Panc1 (cell line): ENCODE measurements around the gene ABCD3. TPM values are rescaled to one million over a fixed set of nuclear protein-coding genes. Genes with fewer than 3 reads are reported as not detected.
A peak's percentile ranks its signal among the peaks of the same experiment; 100 is the strongest.
"Not testable (repeated sequence)": the region's sequence is repeated elsewhere in the genome, so short reads cannot be mapped to it uniquely, and the experiment has no call there.

Experiments used
- ATAC-seq: fragments of 200-7000 bp; cut with Tn5 transposase; 2 replicates; pipeline ENCODE4 v1.9.1; 2020; ENCODE audit warnings: mild to moderate bottlenecking, moderate library complexity
- BruUV-seq: library from RNA; stranded (reverse); fragments of 400-500 nt; replicated peaks from 2 replicates; lab custom pipeline; 2021; lab: Mats Ljungman, UMichigan
- CTCF ChIA-PET: fragments of 300-600 bp; sonication (Branson Sonifier 250); formaldehyde crosslinking; loops from one replicate; lab custom pipeline; 2022; ENCODE audit warnings: antibody characterized with exemption; lab: Charles Lee
- POLR2A ChIA-PET: fragments of 300-600 bp; sonication (Branson Sonifier 250); formaldehyde crosslinking; loops from one replicate; lab custom pipeline; 2022; ENCODE audit warnings: antibody characterized with exemption; lab: Charles Lee
- DNase-seq: peaks from one replicate; pipeline ENCODE4 v3.0.0-alpha.2; 2010; ENCODE audit warnings: low read depth, low spot score
- H3K27ac ChIP-seq: 2 replicates; pipeline ENCODE4 v1.5.1; 2011; ENCODE audit warnings: mild to moderate bottlenecking, low read length, inconsistent platforms
- H3K27me3 ChIP-seq: fragments of 200-500 bp; sonication (Bioruptor generic); 2 replicates; pipeline ENCODE4 v1.6.0; 2014; ENCODE audit warnings: low read length, inconsistent platforms; ENCODE audit not compliant: control insufficient read depth, insufficient read depth
- H3K36me3 ChIP-seq: fragments of 200-500 bp; sonication (Bioruptor generic); 2 replicates; pipeline ENCODE4 v1.5.1; 2014; ENCODE audit warnings: inconsistent platforms, mild to moderate bottlenecking, low read length, moderate library complexity; ENCODE audit not compliant: control insufficient read depth, insufficient read depth
- H3K4me1 ChIP-seq: 2 replicates; pipeline ENCODE4 v1.5.1; 2011; ENCODE audit warnings: inconsistent platforms, mild to moderate bottlenecking, low read length, moderate library complexity; ENCODE audit not compliant: control insufficient read depth, insufficient read depth
- H3K4me3 ChIP-seq, 2 experiments: 2 replicates each; pipeline ENCODE4 v1.5.1; 2011 to 2012; ENCODE audit warnings: low read depth in 2 of 2, low read length in 2 of 2, mild to moderate bottlenecking in 2 of 2, inconsistent platforms in 1 of 2, moderate library complexity in 1 of 2
- H3K9me3 ChIP-seq: fragments of 200-500 bp; sonication (Bioruptor generic); 2 replicates; pipeline ENCODE4 v1.5.1; 2014; ENCODE audit warnings: low read depth, mild to moderate bottlenecking, inconsistent platforms, low read length, moderate library complexity; ENCODE audit not compliant: control insufficient read depth, insufficient read depth
- POLR2AphosphoS5 ChIP-seq: IDR thresholded peaks from 2 replicates; pipeline ENCODE4 v1.6.1; 2012; ENCODE audit warnings: mild to moderate bottlenecking, low read depth, low read length, moderate library complexity
- SIN3A ChIP-seq: IDR thresholded peaks from 2 replicates; pipeline ENCODE4 v1.6.1; 2012; ENCODE audit warnings: low read depth, mild to moderate bottlenecking, low read length, moderate library complexity, borderline replicate concordance; ENCODE audit not compliant: insufficient read depth
- TCF7L2 ChIP-seq: IDR thresholded peaks from 2 replicates; pipeline ENCODE4 v1.6.1; 2011; ENCODE audit warnings: mild to moderate bottlenecking, low read depth, low read length, inconsistent platforms
- in situ Hi-C: cut with HindIII; loops from 2 replicates; pipeline ENCODE4 v1.10.0; 2016; ENCODE audit warnings: low sequenced_read_pairs, low pct_unique_long_range_greater_than_20kb
- intact Hi-C: fragments of 100-400 bp; cut with micrococcal nuclease; formaldehyde crosslinking; loops from one replicate; pipeline ENCODE4 v1.10.0; 2022; ENCODE audit not compliant: unreplicated experiment
- total RNA-seq: library from RNA; stranded (reverse); gene quantifications from one replicate; pipeline ENCODE4 v1.2.1, GENCODE V29; 2021; ENCODE audit not compliant: unreplicated experiment
- TF ChIP-seq, protein P1 (sequence below): fragments of 450-650 bp; IDR thresholded peaks from 2 replicates; pipeline ENCODE4 v1.5.1; 2017; ENCODE audit warnings: mild to moderate bottlenecking
- TF ChIP-seq, protein P2 (sequence below), 2 experiments: IDR thresholded peaks; 2 replicates each; pipeline ENCODE4 v1.6.1; 2011 to 2012; ENCODE audit warnings: low read depth in 2 of 2, control low read depth in 1 of 2, low read length in 1 of 2, mild to moderate bottlenecking in 1 of 2, moderate library complexity in 1 of 2; ENCODE audit not compliant: insufficient read depth in 1 of 2

Gene ABCD3
- total RNA-seq, 1 experiment from 2014 or later: 40.5 TPM

DNA sequence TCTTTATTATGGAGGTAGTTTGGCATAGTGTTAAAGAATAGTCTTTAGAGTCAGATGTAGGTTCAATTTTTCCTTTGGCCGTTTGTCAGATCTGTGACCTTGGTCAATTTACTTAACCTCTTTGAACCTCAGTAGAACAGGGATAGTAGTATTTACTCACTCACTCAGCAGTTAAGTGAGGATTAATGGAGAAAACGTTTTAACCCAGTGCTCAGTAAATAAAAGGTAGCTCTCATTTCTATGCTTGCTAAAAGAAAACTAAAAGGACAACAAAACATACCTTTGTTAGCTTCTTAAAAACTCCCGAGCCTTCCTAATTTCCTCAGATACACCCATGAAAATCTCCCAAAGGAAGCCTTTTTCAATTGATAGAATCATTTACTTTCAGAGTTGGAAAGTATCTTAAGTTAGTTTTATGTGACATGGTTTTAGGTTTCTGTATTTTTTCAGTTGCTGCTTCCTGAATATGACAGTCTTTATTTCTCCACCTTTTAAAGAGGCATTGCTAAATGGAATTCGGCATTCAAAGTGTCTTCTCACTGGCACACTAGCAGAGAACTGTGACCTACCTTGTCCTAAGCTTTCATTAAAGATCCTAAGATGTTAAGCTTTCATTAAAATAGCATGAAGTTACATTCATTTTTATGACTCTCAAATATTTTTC lies 7.8 kb downstream of the ABCD3 start:
- no peak overlapping the region for H3K4me3 ChIP-seq
- intact Hi-C loops: no loop called here
- in situ Hi-C loops: no loop called here

DNA sequence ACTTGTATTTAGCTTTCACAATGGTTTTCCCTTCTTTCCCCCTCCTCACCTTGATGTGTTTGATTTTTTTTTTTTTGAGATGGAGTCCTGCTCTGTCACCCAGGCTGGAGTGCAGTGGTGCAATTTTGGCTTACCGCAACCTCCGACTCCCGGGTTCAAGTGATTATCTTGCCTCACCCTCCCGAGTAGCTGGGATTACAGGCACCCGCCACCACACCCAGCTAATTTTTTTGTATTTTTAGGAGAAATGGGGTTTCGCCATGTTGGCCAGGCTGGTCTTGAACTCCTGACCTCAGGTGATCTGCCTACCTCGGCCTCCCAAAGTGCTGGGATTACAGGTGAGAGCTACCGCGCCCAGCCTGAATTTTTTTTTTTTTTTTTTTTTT lies 8.3 kb downstream of the ABCD3 start:
- in situ Hi-C loops, BruUV-seq, CTCF ChIA-PET, intact Hi-C loops, H3K9me3 ChIP-seq, H3K4me3 ChIP-seq, H3K36me3 ChIP-seq, H3K27ac ChIP-seq, ATAC-seq, DNase-seq, H3K27me3 ChIP-seq: not testable (repeated sequence)
- POLR2A ChIA-PET: interaction anchor here (0.7 kb wide), 1 partner anchor 16 kb away, joined by 3 read pairs; no protein-coding TSS in a partner anchor
- H3K4me1 ChIP-seq: peaks cover 34% of the 10 kb centered on the region

More for the DNA sequence above, 7.8 kb downstream of the ABCD3 start:
- DNase-seq (no peak), ATAC-seq (no peak)
- Histone ChIP-seq H3K27me3 (no peaks in the 10 kb centered on the region), H3K36me3 (no peaks in the 10 kb centered on the region), H3K27ac (peak overlapping the region; percentile 51; the same call in 1 of the 2 replicates), H3K9me3 (no peaks in the 10 kb centered on the region), H3K4me1 (peaks cover 40% of the 10 kb centered on the region)
- POLR2A ChIA-PET: interaction anchor here (0.7 kb wide), 1 partner anchor 16 kb away, joined by 3 read pairs; no protein-coding TSS in a partner anchor
- CTCF ChIA-PET: no interaction called here
- no peak for TF ChIP-seq SIN3A
- BruUV-seq: no TSS peak

DNA sequence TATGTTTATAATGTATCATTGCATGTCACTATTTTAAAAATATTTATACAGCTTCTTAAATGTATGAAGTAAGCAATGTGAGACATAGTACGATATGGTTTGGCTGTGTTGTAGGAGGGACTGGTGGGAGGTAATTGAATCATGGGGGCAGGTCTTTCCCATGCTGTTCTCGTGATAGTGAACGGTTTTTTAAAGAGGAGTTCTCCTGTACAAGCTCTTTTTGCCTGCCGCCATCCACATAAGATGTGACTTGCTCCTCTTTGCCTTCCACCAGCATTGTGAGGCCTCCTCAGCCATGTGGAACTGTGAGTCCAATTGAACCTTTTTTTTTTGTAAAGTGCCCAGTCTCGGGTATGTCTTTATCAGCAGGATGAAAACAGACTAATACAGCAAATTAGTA lies 10.3 kb downstream of the ABCD3 start:
- BruUV-seq: no TSS peak
- POLR2A ChIA-PET: no interaction called here
- Histone ChIP-seq H3K27ac (no peak overlapping the region), H3K4me1 (peaks cover 20% of the 10 kb centered on the region), H3K4me3 (no peak overlapping the region), H3K27me3 (no peaks in the 10 kb centered on the region), H3K9me3 (no peaks in the 10 kb centered on the region), H3K36me3 (no peaks in the 10 kb centered on the region)
- CTCF ChIA-PET: interaction anchor here (0.7 kb wide), 1 partner anchor 35 kb away, joined by 4 read pairs; no protein-coding TSS in a partner anchor
- TF ChIP-seq, protein P1, sequence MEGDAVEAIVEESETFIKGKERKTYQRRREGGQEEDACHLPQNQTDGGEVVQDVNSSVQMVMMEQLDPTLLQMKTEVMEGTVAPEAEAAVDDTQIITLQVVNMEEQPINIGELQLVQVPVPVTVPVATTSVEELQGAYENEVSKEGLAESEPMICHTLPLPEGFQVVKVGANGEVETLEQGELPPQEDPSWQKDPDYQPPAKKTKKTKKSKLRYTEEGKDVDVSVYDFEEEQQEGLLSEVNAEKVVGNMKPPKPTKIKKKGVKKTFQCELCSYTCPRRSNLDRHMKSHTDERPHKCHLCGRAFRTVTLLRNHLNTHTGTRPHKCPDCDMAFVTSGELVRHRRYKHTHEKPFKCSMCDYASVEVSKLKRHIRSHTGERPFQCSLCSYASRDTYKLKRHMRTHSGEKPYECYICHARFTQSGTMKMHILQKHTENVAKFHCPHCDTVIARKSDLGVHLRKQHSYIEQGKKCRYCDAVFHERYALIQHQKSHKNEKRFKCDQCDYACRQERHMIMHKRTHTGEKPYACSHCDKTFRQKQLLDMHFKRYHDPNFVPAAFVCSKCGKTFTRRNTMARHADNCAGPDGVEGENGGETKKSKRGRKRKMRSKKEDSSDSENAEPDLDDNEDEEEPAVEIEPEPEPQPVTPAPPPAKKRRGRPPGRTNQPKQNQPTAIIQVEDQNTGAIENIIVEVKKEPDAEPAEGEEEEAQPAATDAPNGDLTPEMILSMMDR: no peak
- TF ChIP-seq, protein P2, sequence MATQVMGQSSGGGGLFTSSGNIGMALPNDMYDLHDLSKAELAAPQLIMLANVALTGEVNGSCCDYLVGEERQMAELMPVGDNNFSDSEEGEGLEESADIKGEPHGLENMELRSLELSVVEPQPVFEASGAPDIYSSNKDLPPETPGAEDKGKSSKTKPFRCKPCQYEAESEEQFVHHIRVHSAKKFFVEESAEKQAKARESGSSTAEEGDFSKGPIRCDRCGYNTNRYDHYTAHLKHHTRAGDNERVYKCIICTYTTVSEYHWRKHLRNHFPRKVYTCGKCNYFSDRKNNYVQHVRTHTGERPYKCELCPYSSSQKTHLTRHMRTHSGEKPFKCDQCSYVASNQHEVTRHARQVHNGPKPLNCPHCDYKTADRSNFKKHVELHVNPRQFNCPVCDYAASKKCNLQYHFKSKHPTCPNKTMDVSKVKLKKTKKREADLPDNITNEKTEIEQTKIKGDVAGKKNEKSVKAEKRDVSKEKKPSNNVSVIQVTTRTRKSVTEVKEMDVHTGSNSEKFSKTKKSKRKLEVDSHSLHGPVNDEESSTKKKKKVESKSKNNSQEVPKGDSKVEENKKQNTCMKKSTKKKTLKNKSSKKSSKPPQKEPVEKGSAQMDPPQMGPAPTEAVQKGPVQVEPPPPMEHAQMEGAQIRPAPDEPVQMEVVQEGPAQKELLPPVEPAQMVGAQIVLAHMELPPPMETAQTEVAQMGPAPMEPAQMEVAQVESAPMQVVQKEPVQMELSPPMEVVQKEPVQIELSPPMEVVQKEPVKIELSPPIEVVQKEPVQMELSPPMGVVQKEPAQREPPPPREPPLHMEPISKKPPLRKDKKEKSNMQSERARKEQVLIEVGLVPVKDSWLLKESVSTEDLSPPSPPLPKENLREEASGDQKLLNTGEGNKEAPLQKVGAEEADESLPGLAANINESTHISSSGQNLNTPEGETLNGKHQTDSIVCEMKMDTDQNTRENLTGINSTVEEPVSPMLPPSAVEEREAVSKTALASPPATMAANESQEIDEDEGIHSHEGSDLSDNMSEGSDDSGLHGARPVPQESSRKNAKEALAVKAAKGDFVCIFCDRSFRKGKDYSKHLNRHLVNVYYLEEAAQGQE (IDR thresholded peaks at IDR 0.05; ENCODE audit: insufficient read depth in 1 of 2, low read depth in 2 of 2, low read length in 1 of 2): no peak
- TF ChIP-seq POLR2AphosphoS5 (no peak), SIN3A (no peak), TCF7L2 (no peak)
- ATAC-seq: no peak
- in situ Hi-C loops: no loop called here
- no peak for DNase-seq
- intact Hi-C loops: no loop called here

DNA sequence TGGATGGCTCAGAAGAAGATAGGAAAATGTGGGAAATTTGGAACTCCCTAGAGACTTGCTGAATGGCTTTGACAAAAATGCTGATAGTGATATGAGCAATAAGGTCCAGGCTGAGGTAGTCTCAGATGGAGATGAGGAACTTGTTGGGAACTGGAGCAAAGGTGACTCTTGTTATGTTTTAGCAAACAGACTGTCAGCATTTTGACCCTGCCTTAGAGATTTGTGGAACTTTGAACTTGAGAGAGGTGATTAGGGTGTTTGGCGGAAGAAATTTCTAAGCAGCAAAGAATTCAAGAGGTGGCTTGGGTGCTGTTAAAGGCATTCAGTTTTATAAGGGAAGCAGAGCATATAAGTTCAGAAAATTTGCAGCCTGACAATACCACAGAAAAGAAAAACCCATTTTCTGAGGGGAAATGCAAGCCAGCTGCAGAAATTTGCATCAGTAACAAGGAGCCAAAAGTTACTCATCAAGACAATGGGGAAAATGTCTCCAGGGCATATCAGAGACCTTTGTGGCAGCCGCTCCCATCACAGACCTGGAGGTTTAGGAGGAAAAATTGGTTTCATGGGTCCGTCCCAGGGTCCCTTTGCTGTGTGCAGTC lies 10.8 kb downstream of the ABCD3 start:
- POLR2A ChIA-PET, H3K27ac ChIP-seq, intact Hi-C loops, H3K9me3 ChIP-seq, H3K36me3 ChIP-seq, DNase-seq, in situ Hi-C loops, H3K4me3 ChIP-seq, H3K27me3 ChIP-seq, CTCF ChIA-PET, ATAC-seq, BruUV-seq: not testable (repeated sequence)
- H3K4me1 ChIP-seq: peaks cover 16% of the 10 kb centered on the region

DNA sequence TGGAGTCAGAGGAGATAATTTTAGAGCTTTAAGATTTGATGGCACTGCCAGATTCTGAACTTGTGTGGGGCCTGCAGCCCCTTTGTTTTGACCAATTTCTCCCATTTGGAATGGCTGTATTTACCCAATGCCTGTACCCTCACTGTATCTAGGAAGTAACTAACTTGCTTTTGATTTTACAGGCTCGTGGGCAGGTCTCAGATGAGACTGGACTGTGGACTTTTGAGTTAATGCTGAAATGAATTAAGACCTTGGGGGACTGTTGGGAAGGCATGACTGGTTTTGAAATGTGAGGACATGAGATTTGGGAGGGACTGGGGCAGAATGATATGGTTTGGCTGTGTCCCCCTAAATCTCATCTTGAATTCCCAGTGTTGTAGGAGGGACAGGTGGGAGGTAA lies 11.9 kb downstream of the ABCD3 start:
- not testable (repeated sequence) for BruUV-seq

More for the DNA sequence above, 11.9 kb downstream of the ABCD3 start:
- in situ Hi-C loops, DNase-seq, H3K4me3 ChIP-seq, H3K9me3 ChIP-seq, H3K27ac ChIP-seq, ATAC-seq, intact Hi-C loops, H3K36me3 ChIP-seq, H3K27me3 ChIP-seq, CTCF ChIA-PET: not testable (repeated sequence)
- H3K4me1 ChIP-seq: peaks cover 15% of the 10 kb centered on the region
- POLR2A ChIA-PET: interaction anchor here (0.6 kb wide), 1 partner anchor 41 kb away, joined by 6 read pairs; no protein-coding TSS in a partner anchor
